Hindlimb muscle (tissue), 1 donor: ENCODE measurements around the gene MEGF6. TPM values are rescaled to one million over a fixed set of nuclear protein-coding genes. Genes with fewer than 3 reads are reported as not detected.
A peak's percentile ranks its signal among the peaks of the same experiment; 100 is the strongest.

Source experiments
- DNase-seq: peaks from one replicate; pipeline ENCODE4 v3.0.0-alpha.2; 2013
- polyA plus RNA-seq: library from polyadenylated mRNA; unstranded; fragments of 120-200 nt; gene quantifications from one replicate; pipeline ENCODE4 v1.2.1, GENCODE V29; 2013; ENCODE audit not compliant: insufficient read length

Gene MEGF6
- polyA plus RNA-seq, 1 donor, result 15.6 TPM

DNA sequence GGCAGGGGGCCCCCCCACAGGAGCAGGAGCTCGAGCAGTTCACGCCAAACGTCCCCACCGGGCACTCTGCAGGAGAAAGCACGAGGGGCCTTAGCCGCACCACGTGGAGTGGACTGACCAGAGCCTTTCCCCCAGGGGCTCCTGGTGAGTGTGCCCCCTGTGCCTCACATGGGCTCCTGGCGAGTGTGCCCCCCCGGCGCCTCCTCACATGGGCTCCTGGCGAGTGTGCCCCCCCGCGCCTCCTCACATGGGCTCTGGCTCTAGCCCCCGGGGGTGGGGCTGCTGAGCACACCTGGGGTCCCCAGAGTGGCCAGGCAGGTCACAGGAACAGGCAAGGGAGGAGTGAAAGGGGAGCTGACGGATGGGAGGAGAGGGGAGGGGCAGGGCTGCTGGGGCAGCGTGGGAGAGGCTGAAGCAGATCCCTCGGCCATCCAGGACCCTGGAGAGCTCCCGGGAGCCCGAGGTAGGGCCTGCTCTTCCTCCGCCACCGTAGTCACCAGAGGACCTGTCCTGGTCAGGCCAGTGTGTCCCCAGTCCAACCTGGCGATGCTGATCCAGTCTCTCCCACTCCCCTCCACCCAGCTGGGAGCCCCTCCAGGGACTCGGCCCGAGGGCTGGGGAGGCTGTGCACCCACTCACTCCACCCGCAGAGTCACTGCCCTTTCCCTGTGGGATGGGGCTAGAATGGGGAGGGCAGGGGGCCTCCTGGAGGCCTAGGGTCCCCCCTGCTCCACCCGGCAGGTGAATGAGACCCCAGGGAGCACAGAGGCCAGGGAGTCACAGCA is 109.3 kb downstream of the MEGF6 start:
- no peak for DNase-seq

GRCh38 chr1:3501437-3501836 is 109.9 kb downstream of the MEGF6 start:
- no peak for DNase-seq

DNA sequence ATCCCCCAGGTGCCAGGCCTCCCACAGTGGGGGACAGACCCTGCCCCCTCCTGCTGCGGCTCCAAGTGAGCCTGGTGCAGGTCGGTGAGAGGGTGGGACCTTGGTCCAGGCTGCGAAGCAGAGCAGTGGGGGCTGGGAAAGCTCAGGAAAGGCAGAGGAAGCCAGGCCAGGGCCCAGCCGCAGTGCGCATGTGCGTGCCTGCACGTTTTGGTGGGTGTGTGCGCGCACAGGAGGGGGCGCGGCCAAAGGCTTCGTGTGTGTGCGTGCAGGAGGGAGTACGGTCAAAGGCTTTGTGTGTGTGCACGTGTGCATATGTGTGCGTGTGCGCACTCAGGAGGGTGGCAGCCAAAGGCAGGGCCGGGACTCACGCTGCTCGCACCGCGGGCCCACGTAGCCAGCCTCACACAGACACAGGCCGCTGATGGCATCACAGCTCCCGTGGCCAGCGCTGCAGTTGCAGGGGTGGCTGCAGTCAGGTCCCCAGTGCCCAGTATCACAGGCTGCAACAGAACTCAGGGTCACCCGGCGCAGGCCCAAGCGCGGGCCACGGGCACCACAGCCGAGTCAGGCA is 111.0 kb downstream of the MEGF6 start:
- no peak for DNase-seq

DNA sequence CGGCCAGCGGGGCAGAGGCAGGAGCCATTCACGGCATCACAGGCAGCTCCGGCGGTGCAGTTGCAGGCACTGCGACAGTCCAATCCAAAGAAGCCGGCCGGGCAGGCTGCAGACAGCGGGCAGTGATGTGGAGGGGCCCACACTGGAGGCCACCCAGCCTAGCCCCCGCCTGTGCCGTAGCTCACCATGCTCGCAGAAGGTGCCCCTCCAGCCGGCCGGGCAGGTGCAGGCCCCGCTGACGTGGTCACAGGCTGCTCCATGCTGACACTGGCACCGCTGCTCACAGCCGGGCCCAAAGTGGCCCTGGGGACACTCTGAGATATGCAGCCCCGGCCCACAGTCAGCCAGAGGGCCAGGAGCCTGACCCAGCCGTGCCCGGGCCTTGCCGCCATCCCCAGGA is 111.7 kb downstream of the MEGF6 start:
- no peak for DNase-seq

DNA sequence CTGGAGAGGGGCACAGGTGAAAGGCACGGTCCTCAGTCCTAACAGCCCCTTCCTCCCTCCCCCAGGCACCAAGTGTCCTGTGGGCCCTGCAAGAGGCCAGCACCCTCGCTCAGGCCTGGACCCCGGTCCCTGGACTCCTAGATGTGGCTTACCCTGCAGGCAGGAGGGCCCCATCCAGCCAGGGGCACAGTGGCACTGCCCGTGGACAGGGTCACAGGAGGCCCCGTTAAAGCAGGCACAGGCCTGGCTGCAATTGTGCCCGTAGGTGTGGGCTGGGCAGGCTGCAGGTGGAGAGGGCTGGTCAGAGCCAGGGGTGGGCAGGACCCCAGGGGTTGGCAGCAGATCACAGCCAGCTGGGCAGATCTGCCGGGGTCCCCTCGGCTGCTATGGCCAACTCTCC is 112.3 kb downstream of the MEGF6 start:
- no peak for DNase-seq

DNA sequence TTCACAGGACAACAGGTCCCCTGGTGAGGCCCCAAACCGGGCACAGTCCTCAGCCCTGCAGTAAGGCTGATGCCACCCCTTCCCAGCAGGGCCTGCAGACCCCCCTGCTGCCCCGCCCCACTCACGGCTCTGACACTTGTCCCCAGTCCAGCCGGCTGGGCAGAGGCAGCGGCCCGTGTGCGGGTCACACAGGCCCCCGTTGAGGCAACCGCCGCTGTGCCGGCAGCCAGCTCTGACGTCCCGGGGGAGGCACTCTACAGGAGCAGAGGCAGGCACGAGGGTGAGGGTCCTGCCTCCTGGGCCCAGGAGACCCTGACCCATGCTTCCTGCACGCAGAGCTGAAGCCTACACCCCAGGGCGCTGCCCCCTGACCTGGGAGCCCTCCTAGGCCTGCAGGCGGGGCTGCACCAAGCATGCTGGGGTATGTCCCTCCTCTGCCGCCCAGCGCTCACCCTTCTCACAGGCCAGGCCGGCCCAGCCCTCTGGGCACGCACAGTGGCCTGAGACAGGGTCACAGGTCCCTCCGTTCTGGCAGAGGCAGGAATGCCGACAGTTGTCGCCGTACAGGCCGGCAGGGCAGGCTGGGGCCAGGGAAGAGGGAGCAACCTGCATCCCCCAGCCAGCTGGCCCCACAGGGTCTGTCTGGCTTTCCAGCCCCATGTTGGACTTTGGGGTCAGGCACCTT is 112.9 kb downstream of the MEGF6 start:
- DNase-seq, result no peak

GRCh38 chr1:3497521-3497920 is 113.8 kb downstream of the MEGF6 start:
- DNase-seq, result no peak

DNA sequence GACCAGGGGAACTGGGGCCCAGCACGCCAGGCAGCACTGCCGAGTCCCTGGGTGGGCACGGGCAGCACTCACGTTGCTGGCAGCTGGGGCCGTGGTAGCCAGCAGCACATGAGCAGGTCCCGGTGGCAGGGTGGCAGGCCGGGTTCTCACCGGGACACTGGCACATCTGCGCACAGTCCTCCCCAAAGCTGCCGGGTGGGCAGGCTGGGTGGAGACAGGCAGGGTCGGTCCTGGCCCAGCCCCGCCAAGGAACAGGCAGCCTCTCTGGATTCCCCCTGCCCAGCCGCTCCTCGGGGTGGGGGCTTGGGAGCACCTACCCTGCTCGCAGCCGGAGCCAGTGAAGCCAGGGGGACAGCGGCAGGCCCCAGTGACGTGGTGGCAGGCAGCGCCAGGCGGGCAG is 114.4 kb downstream of the MEGF6 start:
- DNase-seq, result no peak

- DNase-seq, result no peak
These were observed 115.2 kb downstream of the MEGF6 start for GRCh38 chr1:3495776-3496745.

DNA sequence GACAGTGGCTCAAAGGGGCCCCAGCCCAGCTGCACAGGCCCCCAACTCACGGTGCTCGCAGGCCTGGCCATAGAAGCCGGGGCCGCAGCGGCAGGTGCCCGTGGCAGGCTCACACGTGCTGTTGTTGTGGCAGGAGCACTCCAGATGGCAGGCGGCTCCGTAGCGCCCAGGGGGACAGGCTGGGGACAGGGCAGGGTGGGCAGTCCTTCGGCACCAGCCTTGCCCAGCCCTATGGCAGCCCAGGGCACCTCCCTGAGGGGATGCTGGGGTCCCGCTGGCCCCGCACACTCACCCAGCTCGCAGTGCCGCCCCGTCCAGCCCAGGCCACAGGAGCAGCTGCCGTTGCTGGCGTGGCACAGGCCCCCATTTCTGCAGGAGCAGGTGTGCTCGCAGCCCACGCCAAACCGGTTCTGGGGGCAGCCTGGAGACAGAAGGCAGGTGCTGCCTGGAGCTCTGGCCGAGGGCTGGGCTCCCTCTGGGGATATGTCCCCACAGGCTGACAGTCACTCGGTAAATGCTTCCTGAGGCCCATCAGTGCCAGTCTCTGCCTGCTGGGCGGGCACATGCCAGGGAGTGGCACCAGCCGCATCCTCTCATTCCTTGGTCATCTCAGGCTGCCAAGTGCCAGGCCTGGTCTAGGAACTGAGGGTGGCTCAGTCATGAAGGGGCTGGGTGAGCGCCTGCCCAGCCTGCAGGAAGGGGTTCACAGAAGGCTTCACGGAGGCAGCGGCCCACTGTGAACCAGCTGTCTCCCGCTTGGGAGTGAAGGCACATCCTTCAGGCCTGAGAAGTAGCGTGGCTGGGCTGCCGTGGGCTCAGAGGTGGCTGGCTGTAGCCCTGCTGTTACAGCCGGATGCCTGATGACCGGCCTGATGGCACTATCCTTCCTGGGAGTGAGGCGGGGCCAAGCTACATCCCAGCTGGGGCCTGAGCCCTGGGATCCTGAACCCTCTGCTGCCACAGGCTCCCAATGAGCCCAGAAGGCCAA is 116.7 kb downstream of the MEGF6 start:
- DNase-seq, result no peak

GRCh38 chr1:3492545-3493246 is 118.6 kb downstream of the MEGF6 start:
- no peak for DNase-seq

DNA sequence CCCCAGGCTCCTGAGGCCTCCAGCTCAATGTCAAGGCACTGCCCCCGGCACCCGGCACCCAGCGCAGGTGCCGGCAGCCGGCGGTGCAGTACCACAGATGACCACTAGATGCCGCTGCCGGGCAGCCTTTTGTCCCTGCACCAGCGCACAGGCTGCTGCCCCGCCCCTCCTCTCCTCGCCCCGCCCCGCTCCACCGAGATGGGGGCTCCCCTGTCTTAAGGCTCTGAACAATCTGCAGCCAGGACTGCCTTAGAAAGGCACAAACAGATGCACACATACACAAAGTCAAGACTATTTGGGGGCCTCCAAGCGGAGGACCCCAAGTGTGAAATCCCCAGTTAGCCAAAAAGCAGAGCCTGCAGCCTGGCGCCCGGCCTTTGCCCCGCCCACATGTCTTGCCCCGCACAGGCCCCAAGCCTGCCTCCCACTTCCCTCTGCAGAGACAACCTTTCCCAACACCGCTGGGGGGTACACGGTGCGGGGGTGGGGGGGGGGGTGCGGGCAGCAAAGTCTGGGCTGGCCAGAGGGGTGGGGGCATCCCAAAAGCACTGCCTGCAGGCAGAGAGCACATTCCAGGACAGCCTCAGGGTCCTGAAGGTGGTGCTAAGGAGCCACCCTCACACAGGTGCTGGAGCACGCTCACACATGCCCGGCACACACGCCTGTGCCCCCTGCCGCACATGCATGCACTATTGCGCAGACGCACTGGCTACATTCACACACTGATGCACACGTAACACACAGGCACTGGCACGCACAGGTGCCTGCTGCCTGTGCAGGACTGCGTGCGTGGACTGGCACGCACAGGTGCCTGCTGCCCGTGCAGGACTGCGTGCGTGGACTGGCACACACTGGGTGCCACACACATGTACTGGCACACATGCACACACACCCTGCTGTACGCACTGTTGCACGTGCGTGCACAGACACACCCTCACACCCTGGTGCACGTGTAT is 119.7 kb downstream of the MEGF6 start:
- peak; percentile 60 for DNase-seq

DNA sequence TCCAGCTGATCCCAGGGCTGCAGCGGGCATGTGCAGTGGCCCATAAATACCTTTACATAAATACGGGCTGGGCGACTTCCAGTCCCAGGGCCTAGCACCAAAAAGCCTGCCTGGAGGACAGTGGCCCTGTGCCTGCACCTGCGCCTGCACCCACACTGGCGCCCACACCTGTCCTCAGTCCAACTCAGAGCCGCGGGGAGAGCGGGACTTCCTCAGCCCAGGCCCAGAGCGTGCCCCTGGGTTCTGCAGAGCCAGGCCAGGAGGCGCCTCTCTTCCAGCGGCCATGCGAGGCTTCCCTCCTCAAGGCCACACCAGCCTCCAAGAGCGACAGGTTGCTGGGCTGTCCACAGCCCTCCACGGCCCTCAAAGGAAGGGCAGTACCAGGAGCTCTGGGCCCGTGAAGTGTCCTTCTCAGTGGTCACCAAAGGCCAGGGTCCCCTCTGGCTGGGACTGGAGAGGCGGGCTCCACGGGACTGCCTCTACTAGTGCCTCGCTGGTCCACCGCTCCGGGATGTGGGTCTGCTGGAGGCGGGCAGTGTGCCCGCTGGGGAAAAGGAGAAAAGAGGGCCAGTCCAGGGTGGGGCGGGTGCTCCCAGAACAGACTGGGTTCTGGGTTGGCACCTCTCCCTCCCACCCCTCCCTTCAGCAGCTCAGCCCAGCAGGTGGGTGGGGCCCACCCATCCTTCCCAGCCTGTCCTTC is 121.1 kb downstream of the MEGF6 start:
- DNase-seq, result no peak

DNA sequence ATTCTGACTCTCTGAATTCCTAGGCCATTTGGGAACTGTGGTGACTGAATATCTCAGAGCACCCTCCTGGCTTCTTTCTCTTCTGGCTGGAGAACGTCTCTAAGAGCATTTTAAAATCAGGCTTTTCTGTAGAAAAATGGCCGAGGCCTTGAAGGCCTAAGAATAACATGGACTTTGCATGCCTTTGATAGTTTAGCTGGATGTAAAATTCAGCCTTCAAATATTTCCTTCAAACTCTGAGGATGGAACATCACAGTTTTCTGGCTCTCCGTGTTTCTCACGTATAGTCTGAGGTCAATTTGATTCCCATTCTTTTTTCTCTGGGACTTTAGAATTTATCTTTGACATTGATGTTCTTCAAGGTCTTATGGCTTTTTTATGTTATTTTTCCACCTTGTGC is 122.9 kb downstream of the MEGF6 start:
- DNase-seq, result no peak

DNA sequence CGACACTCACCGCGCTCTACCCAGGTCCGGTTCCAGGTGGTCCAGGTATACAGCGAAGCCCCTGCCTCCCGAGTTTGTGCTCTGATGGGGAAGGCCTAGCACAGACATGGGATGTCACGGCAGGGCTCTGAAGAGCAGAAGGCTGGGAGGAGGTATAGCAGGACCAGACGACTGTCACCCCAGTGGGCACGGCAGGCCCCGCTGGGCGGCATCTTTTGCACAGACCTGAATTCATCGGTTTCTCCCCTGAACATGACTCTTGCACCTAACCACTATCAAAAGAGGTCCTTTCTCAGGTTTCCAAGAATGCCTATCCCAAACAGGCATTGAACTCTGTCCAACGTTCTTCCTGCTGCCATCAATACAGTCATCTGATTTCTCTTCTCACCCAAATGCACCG is 126.3 kb downstream of the MEGF6 start:
- DNase-seq, result no peak

DNA sequence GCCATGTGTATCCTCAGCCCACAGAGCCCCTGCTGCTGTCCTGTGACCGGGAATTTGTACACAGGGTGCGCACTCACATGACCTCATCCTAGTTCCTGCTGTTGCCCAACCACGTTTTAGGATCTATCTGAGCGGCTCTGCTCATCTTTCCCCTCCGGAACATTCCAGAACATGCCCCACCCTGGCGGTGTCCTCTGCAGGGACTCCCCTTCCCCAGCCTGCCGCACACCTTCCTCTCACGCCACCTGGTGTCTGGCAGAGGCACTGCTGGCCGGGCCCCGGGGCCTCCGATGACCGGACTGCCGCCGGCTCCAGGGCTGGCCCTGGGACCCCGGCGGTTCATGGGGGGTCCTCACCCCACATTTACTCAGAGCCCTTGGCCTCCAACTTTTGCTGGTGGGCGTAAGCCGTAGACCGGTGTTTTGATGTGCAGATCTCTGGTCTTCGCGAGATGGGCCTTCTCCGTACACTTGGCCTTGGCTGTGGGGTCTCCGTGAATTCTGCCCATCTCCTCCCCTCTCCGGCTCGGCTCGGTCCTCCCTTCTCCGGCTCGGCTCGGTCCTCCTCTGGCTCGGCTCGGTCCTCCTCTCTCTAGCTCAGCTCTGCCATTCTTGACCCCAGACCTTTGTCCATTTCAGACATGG is 127.4 kb downstream of the MEGF6 start:
- no peak for DNase-seq

DNA sequence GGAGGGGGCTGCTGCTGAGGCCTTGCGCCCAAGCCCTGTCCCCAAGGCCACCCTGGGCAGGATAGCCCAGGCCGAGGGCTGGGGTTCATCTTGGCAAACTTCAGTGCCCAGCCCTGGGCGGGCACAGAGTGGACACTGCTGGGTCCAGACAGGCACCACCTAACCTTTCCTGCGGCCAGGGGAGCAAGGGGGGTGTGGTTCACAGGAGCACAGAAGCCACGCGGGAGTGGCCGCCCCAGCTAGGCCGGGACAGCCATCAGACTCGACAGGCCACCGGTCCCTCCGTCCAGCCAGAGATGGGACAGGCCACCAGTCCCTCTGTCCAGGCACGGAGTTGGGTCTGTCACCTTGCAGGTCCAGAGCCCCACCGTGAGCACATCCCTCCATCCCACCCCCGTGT is 127.9 kb downstream of the MEGF6 start:
- DNase-seq, result no peak

DNA sequence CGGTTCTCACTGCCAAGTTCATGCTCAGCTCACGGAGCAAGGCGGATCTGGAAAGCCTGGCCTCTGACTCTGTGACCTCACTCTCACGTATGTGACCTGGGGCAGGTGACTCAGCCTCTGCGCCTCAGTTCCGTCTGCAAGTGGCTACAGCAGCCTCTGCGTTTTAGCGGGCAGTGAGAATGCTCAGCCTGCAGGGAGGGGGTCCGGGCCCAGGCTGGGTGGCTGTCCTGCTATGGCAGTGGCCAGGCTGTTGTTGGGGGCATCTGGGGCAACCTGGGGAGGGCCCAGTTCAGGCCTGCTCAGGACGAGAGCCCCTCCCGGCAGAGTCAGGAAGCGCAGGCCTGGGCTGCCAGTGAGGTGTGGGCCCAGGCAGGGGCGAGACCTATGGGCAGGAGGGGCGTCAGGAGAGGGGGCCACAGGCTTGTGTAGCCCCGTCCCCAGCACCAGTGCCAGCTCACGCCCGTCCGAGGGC is 128.9 kb downstream of the MEGF6 start:
- DNase-seq, result no peak
